HEK293 (cell line): ENCODE results near the gene C2CD4A.
A peak's percentile ranks its signal among the peaks of the same experiment; 100 is the strongest.

Experiments used
- CTCF ChIA-PET: fragments of 350-600 bp; formaldehyde crosslinking; extraction: SDS; loops from one replicate; lab custom pipeline; 2021; ENCODE audit warnings: antibody characterized with exemption; lab: Yijun Ruan, JAX
- POLR2A ChIA-PET: fragments of 300-600 bp; formaldehyde crosslinking; extraction: SDS; loops from one replicate; lab custom pipeline; 2020; ENCODE audit warnings: antibody characterized with exemption, inconsistent platforms; lab: Yijun Ruan, JAX
- H3K27ac ChIP-seq: fragments of 200-500 bp; sonication (Bioruptor generic); 2 replicates; pipeline ENCODE4 v1.5.1; 2014; ENCODE audit warnings: low read depth, low read length, control low read depth, inconsistent platforms; ENCODE audit errors: extremely low read depth
- H3K36me3 ChIP-seq, 2 experiments: fragments of 200-500 bp in 1 of 2; sonication (Bioruptor generic) in 1 of 2; 1 replicate in 1 of 2; 2 replicates in 1 of 2; pipeline ENCODE4 v1.5.1; 2014 to 2017; ENCODE audit warnings: inconsistent platforms in 2 of 2, low read length in 2 of 2; ENCODE audit not compliant: control insufficient read depth in 2 of 2, insufficient read depth in 1 of 2
- H3K4me1 ChIP-seq: fragments of 200-500 bp; sonication (Bioruptor generic); 2 replicates; pipeline ENCODE4 v1.5.1; 2014; ENCODE audit warnings: mild to moderate bottlenecking, low read length, inconsistent platforms; ENCODE audit not compliant: control insufficient read depth, insufficient read depth
- H3K4me3 ChIP-seq: 2 replicates; pipeline ENCODE4 v1.5.1; 2011; ENCODE audit warnings: low read depth, mild to moderate bottlenecking, control low read depth, low read length, moderate library complexity
- H3K9me3 ChIP-seq: fragments of 200-500 bp; sonication (Bioruptor generic); 2 replicates; pipeline ENCODE4 v1.5.1; 2014; ENCODE audit warnings: low read depth, low read length, inconsistent platforms; ENCODE audit not compliant: control insufficient read depth, insufficient read depth
- ZNF121 ChIP-seq: fragments of 450-650 bp; formaldehyde crosslinking; IDR thresholded peaks from 2 replicates; pipeline ENCODE4 v1.5.1; 2016; ENCODE audit warnings: missing biosample characterization, missing genetic modification characterization
- ZNF157 ChIP-seq: fragments of 450-650 bp; formaldehyde crosslinking; IDR thresholded peaks from 2 replicates; pipeline ENCODE4 v1.5.1; 2016; ENCODE audit warnings: missing biosample characterization, missing genetic modification characterization
- ZNF223 ChIP-seq: fragments of 450-650 bp; formaldehyde crosslinking; IDR thresholded peaks from 2 replicates; pipeline ENCODE4 v1.5.1; 2016; ENCODE audit warnings: missing biosample characterization, missing genetic modification characterization
- ZNF292 ChIP-seq: fragments of 450-650 bp; formaldehyde crosslinking; IDR thresholded peaks from 2 replicates; pipeline ENCODE4 v1.5.1; 2016; ENCODE audit warnings: low read depth, missing biosample characterization, missing genetic modification characterization, borderline replicate concordance
- ZNF311 ChIP-seq: fragments of 450-650 bp; formaldehyde crosslinking; IDR thresholded peaks from 2 replicates; pipeline ENCODE4 v1.5.1; 2017; ENCODE audit warnings: missing biosample characterization, missing genetic modification characterization, borderline replicate concordance
- ZNF404 ChIP-seq: fragments of 450-650 bp; formaldehyde crosslinking; IDR thresholded peaks from 2 replicates; pipeline ENCODE4 v1.5.1; 2017; ENCODE audit warnings: missing biosample characterization, missing genetic modification characterization
- ZNF544 ChIP-seq: fragments of 450-650 bp; formaldehyde crosslinking; IDR thresholded peaks from 2 replicates; pipeline ENCODE4 v1.5.0; 2017; ENCODE audit warnings: missing biosample characterization, missing genetic modification characterization
- ZNF600 ChIP-seq: fragments of 450-650 bp; formaldehyde crosslinking; IDR thresholded peaks from 2 replicates; pipeline ENCODE4 v1.5.1; 2016; ENCODE audit warnings: missing biosample characterization, missing genetic modification characterization
- TF ChIP-seq, protein P1 (sequence below): fragments of 450-650 bp; formaldehyde crosslinking; conservative IDR thresholded peaks from 2 replicates; pipeline ENCODE4 v1.5.1; 2016; ENCODE audit warnings: low read depth, missing biosample characterization, missing genetic modification characterization
- TF ChIP-seq, protein P2 (sequence below): fragments of 450-650 bp; formaldehyde crosslinking; IDR thresholded peaks from 2 replicates; pipeline ENCODE4; 2016; ENCODE audit warnings: missing biosample characterization, missing genetic modification characterization
- TF ChIP-seq, protein P3 (sequence below): fragments of 450-650 bp; formaldehyde crosslinking; IDR thresholded peaks from 2 replicates; pipeline ENCODE4 v1.5.1; 2016; ENCODE audit warnings: missing biosample characterization, missing genetic modification characterization
- TF ChIP-seq, protein P4 (sequence below): fragments of 450-650 bp; formaldehyde crosslinking; IDR thresholded peaks from 2 replicates; pipeline ENCODE4 v1.5.1; 2016; ENCODE audit warnings: missing biosample characterization, missing genetic modification characterization, borderline replicate concordance
- TF ChIP-seq, protein P5 (sequence below): fragments of 450-650 bp; formaldehyde crosslinking; IDR thresholded peaks from 2 replicates; pipeline ENCODE4 v1.5.1; 2016; ENCODE audit warnings: missing biosample characterization, missing genetic modification characterization, low read depth

The C2CD4A gene

DNA sequence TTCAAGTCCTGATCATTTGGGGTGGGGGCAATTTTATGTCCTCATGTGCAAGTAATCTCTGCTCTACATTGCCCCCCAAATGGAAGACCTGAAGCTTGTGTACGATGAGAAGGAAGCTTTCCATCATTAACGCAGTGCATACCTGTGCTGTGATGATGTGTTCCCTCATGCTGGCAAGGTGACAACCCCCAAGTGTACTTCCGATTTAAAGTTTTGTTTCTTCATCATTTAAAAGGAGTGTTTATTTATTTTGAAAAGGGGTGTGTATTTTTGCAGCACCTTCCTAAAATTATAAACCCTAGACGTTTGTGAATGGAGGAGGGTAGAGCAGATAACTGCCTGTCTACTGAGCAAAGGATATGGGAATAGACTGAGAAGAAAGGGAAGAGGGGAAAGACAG is 45.3 kb downstream of the C2CD4A start (continued):
- TF ChIP-seq, protein P1, sequence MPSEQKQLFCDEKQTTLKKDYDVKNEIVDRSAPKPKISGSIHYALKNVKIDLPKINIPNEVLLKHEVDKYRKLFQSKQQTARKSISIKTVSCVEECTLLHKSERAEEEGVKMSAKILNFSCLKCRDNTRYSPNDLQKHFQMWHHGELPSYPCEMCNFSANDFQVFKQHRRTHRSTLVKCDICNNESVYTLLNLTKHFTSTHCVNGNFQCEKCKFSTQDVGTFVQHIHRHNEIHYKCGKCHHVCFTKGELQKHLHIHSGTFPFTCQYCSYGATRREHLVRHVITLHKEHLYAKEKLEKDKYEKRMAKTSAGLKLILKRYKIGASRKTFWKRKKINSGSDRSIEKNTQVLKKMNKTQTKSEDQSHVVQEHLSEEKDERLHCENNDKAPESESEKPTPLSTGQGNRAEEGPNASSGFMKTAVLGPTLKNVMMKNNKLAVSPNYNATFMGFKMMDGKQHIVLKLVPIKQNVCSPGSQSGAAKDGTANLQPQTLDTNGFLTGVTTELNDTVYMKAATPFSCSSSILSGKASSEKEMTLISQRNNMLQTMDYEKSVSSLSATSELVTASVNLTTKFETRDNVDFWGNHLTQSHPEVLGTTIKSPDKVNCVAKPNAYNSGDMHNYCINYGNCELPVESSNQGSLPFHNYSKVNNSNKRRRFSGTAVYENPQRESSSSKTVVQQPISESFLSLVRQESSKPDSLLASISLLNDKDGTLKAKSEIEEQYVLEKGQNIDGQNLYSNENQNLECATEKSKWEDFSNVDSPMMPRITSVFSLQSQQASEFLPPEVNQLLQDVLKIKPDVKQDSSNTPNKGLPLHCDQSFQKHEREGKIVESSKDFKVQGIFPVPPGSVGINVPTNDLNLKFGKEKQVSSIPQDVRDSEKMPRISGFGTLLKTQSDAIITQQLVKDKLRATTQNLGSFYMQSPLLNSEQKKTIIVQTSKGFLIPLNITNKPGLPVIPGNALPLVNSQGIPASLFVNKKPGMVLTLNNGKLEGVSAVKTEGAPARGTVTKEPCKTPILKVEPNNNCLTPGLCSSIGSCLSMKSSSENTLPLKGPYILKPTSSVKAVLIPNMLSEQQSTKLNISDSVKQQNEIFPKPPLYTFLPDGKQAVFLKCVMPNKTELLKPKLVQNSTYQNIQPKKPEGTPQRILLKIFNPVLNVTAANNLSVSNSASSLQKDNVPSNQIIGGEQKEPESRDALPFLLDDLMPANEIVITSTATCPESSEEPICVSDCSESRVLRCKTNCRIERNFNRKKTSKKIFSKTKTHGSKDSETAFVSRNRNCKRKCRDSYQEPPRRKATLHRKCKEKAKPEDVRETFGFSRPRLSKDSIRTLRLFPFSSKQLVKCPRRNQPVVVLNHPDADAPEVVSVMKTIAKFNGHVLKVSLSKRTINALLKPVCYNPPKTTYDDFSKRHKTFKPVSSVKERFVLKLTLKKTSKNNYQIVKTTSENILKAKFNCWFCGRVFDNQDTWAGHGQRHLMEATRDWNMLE (tag by site-specific recombination) = no peak
- TF ChIP-seq, protein P2, sequence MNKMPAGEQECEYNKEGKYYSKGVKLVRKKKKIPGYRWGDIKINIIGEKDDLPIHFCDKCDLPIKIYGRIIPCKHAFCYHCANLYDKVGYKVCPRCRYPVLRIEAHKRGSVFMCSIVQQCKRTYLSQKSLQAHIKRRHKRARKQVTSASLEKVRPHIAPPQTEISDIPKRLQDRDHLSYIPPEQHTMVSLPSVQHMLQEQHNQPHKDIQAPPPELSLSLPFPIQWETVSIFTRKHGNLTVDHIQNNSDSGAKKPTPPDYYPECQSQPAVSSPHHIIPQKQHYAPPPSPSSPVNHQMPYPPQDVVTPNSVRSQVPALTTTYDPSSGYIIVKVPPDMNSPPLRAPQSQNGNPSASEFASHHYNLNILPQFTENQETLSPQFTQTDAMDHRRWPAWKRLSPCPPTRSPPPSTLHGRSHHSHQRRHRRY (tag by site-specific recombination) = no peak

DNA sequence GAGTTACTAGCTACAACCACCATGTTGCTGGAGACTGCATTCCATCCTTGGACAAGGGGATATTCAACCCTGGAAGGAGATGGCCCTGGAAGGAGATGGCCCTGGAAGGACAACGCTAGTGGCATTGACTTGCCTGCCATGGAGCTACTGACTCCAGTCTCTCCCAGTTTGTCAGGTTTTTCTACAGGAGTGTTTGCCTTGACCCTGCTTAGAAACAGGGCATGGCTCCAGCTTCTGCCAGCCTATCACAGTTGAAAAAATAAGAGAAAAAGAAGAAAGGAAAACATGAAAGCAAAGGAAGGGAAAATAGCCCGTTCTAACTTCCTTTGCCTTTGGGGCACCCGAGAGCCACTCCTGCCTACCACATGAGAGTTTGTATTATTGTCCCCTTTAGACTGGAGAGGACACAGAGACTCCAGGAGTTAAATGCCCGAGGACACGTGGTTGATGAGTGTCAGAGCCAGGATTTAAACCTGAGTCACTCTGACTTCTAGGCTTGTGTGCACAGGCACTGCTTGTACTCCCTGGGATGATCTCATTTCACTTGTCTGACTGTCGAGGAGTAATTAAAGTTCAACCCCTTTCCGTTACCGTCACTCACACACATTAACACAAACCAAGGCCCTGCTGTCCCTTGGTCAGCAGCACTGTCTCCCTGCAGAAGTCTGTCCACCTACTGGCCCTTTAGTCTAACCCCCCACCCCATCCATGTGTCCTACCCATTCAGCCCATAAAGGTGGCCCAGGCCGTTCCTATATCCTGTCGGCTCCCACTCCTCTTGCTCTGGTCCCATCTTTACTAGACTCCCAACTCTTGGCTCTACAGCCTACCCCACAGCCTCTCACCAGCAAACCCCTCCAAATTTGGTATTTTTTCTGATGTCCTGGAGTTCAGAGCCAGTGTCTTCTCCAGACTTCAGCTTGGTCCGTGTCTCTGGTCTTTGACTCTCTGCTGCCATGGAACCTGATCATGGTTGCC is 46.1 kb downstream of the C2CD4A start:
- H3K9me3 ChIP-seq = no peaks in the 10 kb centered on the region
- H3K4me3 ChIP-seq = no peak overlapping the region
- TF ChIP-seq ZNF600 (tag by site-specific recombination) = peak; percentile 35; the same call in 1 of the 2 replicates
- TF ChIP-seq, protein P3, sequence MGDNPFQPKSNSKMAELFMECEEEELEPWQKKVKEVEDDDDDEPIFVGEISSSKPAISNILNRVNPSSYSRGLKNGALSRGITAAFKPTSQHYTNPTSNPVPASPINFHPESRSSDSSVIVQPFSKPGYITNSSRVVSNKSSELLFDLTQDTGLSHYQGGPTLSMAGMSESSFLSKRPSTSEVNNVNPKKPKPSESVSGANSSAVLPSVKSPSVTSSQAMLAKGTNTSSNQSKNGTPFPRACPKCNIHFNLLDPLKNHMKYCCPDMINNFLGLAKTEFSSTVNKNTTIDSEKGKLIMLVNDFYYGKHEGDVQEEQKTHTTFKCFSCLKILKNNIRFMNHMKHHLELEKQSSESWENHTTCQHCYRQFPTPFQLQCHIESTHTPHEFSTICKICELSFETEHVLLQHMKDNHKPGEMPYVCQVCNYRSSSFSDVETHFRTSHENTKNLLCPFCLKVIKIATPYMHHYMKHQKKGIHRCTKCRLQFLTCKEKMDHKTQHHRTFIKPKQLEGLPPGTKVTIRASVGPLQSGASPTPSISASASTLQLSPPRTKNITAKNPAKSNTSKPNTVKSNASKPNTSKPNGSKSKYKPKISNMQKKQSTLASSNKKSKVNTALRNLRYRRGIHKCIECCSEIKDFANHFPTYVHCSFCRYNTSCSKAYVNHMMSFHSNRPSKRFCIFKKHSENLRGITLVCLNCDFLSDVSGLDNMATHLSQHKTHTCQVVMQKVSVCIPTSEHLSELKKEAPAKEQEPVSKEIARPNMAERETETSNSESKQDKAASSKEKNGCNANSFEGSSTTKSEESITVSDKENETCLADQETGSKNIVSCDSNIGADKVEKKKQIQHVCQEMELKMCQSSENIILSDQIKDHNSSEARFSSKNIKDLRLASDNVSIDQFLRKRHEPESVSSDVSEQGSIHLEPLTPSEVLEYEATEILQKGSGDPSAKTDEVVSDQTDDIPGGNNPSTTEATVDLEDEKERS = no peak
- 0 out of 2 replicates have a peak, but pooled peaks have one; percentile 28 for TF ChIP-seq ZNF223 (tag by site-specific recombination)
- TF ChIP-seq ZNF311 (tag by site-specific recombination) = no peak
- TF ChIP-seq, protein P4, sequence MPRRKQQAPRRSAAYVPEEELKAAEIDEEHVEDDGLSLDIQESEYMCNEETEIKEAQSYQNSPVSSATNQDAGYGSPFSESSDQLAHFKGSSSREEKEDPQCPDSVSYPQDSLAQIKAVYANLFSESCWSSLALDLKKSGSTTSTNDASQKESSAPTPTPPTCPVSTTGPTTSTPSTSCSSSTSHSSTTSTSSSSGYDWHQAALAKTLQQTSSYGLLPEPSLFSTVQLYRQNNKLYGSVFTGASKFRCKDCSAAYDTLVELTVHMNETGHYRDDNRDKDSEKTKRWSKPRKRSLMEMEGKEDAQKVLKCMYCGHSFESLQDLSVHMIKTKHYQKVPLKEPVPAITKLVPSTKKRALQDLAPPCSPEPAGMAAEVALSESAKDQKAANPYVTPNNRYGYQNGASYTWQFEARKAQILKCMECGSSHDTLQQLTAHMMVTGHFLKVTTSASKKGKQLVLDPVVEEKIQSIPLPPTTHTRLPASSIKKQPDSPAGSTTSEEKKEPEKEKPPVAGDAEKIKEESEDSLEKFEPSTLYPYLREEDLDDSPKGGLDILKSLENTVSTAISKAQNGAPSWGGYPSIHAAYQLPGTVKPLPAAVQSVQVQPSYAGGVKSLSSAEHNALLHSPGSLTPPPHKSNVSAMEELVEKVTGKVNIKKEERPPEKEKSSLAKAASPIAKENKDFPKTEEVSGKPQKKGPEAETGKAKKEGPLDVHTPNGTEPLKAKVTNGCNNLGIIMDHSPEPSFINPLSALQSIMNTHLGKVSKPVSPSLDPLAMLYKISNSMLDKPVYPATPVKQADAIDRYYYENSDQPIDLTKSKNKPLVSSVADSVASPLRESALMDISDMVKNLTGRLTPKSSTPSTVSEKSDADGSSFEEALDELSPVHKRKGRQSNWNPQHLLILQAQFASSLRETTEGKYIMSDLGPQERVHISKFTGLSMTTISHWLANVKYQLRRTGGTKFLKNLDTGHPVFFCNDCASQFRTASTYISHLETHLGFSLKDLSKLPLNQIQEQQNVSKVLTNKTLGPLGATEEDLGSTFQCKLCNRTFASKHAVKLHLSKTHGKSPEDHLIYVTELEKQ (tag by site-specific recombination) = peak; percentile 45; the same call in 1 of the 2 replicates
- no peak for TF ChIP-seq ZNF157 (tag by site-specific recombination)
- no peak for TF ChIP-seq ZNF292 (tag by site-specific recombination)
- TF ChIP-seq ZNF121 (tag by site-specific recombination) = no peak
- no peak for TF ChIP-seq ZNF544 (tag by site-specific recombination)
- TF ChIP-seq, protein P5, sequence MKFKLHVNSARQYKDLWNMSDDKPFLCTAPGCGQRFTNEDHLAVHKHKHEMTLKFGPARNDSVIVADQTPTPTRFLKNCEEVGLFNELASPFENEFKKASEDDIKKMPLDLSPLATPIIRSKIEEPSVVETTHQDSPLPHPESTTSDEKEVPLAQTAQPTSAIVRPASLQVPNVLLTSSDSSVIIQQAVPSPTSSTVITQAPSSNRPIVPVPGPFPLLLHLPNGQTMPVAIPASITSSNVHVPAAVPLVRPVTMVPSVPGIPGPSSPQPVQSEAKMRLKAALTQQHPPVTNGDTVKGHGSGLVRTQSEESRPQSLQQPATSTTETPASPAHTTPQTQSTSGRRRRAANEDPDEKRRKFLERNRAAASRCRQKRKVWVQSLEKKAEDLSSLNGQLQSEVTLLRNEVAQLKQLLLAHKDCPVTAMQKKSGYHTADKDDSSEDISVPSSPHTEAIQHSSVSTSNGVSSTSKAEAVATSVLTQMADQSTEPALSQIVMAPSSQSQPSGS (tag by site-specific recombination) = 0 out of 2 replicates have a peak, but pooled peaks have one; percentile 20
- TF ChIP-seq ZNF404 (tag by site-specific recombination) = no peak
- H3K36me3 ChIP-seq = no peaks in the 10 kb centered on the region
- H3K4me1 ChIP-seq = peaks cover 18% of the 10 kb centered on the region
- POLR2A ChIA-PET = no interaction called here
- CTCF ChIA-PET = interaction anchor here (0.7 to 1.1 kb wide), 3 partner anchors 41 to 716 kb away, joined by 3 to 7 read pairs (median 4); no protein-coding TSS in a partner anchor
- H3K27ac ChIP-seq = no peak overlapping the region
